GM23338 (cell line): ENCODE results near the gene FBRS. TPM values are rescaled to one million over a fixed set of nuclear protein-coding genes. Genes with fewer than 3 reads are reported as not detected.

Experiments used
- ATAC-seq: fragments of 200-7000 bp; cut with Tn5 transposase; 3 replicates; pipeline ENCODE4 v1.9.1; 2020
- DNase-seq: peaks from one replicate; pipeline ENCODE4 v3.0.0-alpha.2; 2015; ENCODE audit warnings: low spot score
- H2AFZ ChIP-seq: fragments of 200-600 bp; sonication (generic); 2 replicates; pipeline ENCODE4 v1.8.0; 2016; ENCODE audit warnings: antibody characterized with exemption, mild to moderate bottlenecking, moderate library complexity
- H3F3A ChIP-seq: fragments of 200-600 bp; sonication (generic); replicated peaks from 2 replicates; pipeline ENCODE4 v1.8.0; 2017; ENCODE audit warnings: antibody characterized with exemption, mixed run types, low read depth
- H3K27ac ChIP-seq: fragments of 200-600 bp; sonication (generic); 2 replicates; pipeline ENCODE4 v1.6.1; 2016; ENCODE audit warnings: low read depth
- H3K27me3 ChIP-seq: fragments of 200-600 bp; sonication (generic); 2 replicates; pipeline ENCODE4 v1.8.0; 2016; ENCODE audit warnings: mild to moderate bottlenecking, mixed run types, moderate library complexity; ENCODE audit not compliant: insufficient read depth
- H3K36me3 ChIP-seq: fragments of 200-600 bp; sonication (generic); 2 replicates; pipeline ENCODE4 v1.8.0; 2016; ENCODE audit warnings: mild to moderate bottlenecking; ENCODE audit not compliant: insufficient read depth
- H3K4me1 ChIP-seq: fragments of 200-600 bp; sonication (generic); 2 replicates; pipeline ENCODE4 v1.8.0; 2016; ENCODE audit warnings: mild to moderate bottlenecking, moderate library complexity; ENCODE audit not compliant: insufficient read depth
- H3K4me2 ChIP-seq: fragments of 200-600 bp; sonication (generic); 2 replicates; pipeline ENCODE4 v1.7.1; 2017; ENCODE audit warnings: mixed run types
- H3K4me3 ChIP-seq: fragments of 200-600 bp; sonication (generic); 2 replicates; pipeline ENCODE4 v1.6.1; 2016; ENCODE audit warnings: mixed run types
- H3K79me2 ChIP-seq: fragments of 200-600 bp; sonication (generic); replicated peaks from 2 replicates; pipeline ENCODE4 v1.8.0; 2017; ENCODE audit warnings: mild to moderate bottlenecking; ENCODE audit not compliant: insufficient read depth
- H3K9me2 ChIP-seq: fragments of 200-600 bp; sonication (generic); 2 replicates; pipeline ENCODE4 v1.8.0; 2017; ENCODE audit not compliant: insufficient read depth
- H4K20me1 ChIP-seq: fragments of 200-600 bp; sonication (generic); replicated peaks from 2 replicates; pipeline ENCODE4 v1.8.0; 2017; ENCODE audit warnings: mild to moderate bottlenecking; ENCODE audit not compliant: insufficient read depth
- H3K27ac Mint-ChIP-seq: 2 replicates; pipeline ENCODE4 v1.8.0; 2020; ENCODE audit warnings: inconsistent platforms, mild to moderate bottlenecking, moderate library complexity, mixed read lengths
- H3K27me3 Mint-ChIP-seq: 3 replicates; pipeline ENCODE4 v1.8.0; 2022; ENCODE audit warnings: low read depth, mild to moderate bottlenecking, moderate library complexity, mixed read lengths, inconsistent platforms; ENCODE audit not compliant: insufficient read depth, poor library complexity
- H3K36me3 Mint-ChIP-seq: 3 replicates; pipeline ENCODE4 v1.8.0; 2021; ENCODE audit warnings: low read depth, mild to moderate bottlenecking, inconsistent platforms, moderate library complexity, mixed read lengths
- H3K4me1 Mint-ChIP-seq: 3 replicates; pipeline ENCODE4 v1.8.0; 2020; ENCODE audit warnings: mild to moderate bottlenecking, inconsistent platforms, mixed read lengths
- H3K4me3 Mint-ChIP-seq: 3 replicates; pipeline ENCODE4 v1.8.0; 2021; ENCODE audit warnings: moderate library complexity, mild to moderate bottlenecking, inconsistent platforms, mixed read lengths
- H3K9me3 Mint-ChIP-seq: 3 replicates; pipeline ENCODE4 v1.8.0; 2020; ENCODE audit warnings: moderate library complexity, mild to moderate bottlenecking, inconsistent platforms, mixed read lengths
- CREB1 ChIP-seq: fragments of 250-450 bp; sonication (Bioruptor Pico); IDR thresholded peaks from 2 replicates; pipeline ENCODE4 v1.5.0; 2020; ENCODE audit warnings: low read depth, mild to moderate bottlenecking, moderate library complexity
- EZH2phosphoT487 ChIP-seq: fragments of 200-600 bp; sonication (generic); IDR thresholded peaks from one replicate; pipeline ENCODE4 v1.8.1; 2018; ENCODE audit warnings: antibody characterized with exemption; ENCODE audit not compliant: unreplicated experiment
- STAT1 ChIP-seq: IDR thresholded peaks from one replicate; pipeline ENCODE4 v1.6.1; 2016; ENCODE audit warnings: antibody characterized with exemption; ENCODE audit not compliant: unreplicated experiment
- ZNF331 ChIP-seq: fragments of 250-450 bp; sonication (Bioruptor Pico); IDR thresholded peaks from 2 replicates; pipeline ENCODE4 v1.5.0; 2020; ENCODE audit warnings: low read depth, mild to moderate bottlenecking, moderate library complexity
- polyA plus RNA-seq: library from polyadenylated mRNA; unstranded; fragments of >200 nt; fragmentation: Nextera tagmentation; extraction: Ambion mirVana; gene quantifications from 2 replicates; pipeline ENCODE4 v1.2.1, GENCODE V29; 2016
- total RNA-seq: library from RNA; depleted of rRNA; stranded (reverse); fragments of >200 nt; shearing (Covaris generic); gene quantifications from 2 replicates; pipeline ENCODE4 v1.2.3, GENCODE V29; 2014
- TF ChIP-seq, protein P1 (sequence below): IDR thresholded peaks from 2 replicates; pipeline ENCODE4 v1.6.1; 2016; ENCODE audit warnings: antibody characterized with exemption
- TF ChIP-seq, protein P2 (sequence below): IDR thresholded peaks from one replicate; pipeline ENCODE4 v1.6.1; 2018; ENCODE audit warnings: antibody characterized with exemption; ENCODE audit not compliant: unreplicated experiment
- TF ChIP-seq, protein P3 (sequence below): fragments of 250-450 bp; sonication (Bioruptor Pico); IDR thresholded peaks from 2 replicates; pipeline ENCODE4 v1.5.0; 2020; ENCODE audit warnings: mild to moderate bottlenecking, moderate library complexity

Gene FBRS
- total and polyA plus RNA-seq, 2 experiments from 2014 or later, result 2.3 to 7.2 TPM

DNA sequence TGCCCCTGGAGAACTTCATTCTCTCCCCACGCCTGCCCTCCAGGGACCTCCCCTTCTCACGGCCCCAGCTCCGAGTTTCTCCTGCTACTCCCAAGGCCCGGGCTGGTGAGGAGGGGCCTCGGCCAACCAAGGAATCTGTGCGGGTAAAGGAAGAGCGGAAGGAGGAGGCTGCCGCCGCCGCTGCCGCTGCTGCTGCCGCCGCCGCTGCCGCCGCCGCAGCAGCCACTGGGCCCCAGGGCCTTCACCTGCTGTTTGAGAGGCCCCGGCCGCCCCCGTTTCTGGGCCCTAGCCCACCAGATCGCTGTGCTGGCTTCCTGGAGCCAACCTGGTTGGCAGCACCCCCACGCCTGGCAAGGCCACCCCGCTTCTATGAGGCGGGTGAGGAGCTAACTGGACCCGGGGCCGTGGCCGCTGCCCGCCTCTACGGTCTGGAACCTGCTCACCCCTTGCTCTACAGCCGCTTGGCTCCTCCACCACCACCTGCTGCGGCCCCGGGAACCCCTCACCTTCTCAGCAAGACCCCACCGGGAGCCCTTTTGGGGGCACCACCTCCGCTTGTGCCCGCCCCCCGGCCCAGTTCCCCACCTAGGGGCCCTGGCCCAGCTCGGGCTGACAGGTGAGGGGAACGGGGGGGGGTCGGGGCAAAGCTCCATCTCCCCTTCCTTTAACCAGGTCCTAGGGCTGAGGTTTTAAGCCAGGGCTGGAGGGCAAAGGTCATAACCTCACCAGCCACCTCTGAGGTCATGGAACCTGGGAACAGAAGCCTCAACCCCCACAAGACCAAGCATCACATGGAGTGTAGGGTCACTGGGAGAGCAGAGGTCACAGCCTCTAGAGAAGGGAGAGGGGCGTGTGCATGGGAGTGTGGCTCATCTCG is 11.0 kb downstream of the FBRS start:
- no peaks in the 10 kb centered on the region for H3K9me2 ChIP-seq
- DNase-seq (no peak), ATAC-seq (no peak)
- TF ChIP-seq, protein P1, sequence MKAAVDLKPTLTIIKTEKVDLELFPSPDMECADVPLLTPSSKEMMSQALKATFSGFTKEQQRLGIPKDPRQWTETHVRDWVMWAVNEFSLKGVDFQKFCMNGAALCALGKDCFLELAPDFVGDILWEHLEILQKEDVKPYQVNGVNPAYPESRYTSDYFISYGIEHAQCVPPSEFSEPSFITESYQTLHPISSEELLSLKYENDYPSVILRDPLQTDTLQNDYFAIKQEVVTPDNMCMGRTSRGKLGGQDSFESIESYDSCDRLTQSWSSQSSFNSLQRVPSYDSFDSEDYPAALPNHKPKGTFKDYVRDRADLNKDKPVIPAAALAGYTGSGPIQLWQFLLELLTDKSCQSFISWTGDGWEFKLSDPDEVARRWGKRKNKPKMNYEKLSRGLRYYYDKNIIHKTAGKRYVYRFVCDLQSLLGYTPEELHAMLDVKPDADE, result no peak
- TF ChIP-seq CREB1 (no peak), ZNF331 (no peak), STAT1 (no peak), EZH2phosphoT487 (no peak)
- TF ChIP-seq, protein P2, sequence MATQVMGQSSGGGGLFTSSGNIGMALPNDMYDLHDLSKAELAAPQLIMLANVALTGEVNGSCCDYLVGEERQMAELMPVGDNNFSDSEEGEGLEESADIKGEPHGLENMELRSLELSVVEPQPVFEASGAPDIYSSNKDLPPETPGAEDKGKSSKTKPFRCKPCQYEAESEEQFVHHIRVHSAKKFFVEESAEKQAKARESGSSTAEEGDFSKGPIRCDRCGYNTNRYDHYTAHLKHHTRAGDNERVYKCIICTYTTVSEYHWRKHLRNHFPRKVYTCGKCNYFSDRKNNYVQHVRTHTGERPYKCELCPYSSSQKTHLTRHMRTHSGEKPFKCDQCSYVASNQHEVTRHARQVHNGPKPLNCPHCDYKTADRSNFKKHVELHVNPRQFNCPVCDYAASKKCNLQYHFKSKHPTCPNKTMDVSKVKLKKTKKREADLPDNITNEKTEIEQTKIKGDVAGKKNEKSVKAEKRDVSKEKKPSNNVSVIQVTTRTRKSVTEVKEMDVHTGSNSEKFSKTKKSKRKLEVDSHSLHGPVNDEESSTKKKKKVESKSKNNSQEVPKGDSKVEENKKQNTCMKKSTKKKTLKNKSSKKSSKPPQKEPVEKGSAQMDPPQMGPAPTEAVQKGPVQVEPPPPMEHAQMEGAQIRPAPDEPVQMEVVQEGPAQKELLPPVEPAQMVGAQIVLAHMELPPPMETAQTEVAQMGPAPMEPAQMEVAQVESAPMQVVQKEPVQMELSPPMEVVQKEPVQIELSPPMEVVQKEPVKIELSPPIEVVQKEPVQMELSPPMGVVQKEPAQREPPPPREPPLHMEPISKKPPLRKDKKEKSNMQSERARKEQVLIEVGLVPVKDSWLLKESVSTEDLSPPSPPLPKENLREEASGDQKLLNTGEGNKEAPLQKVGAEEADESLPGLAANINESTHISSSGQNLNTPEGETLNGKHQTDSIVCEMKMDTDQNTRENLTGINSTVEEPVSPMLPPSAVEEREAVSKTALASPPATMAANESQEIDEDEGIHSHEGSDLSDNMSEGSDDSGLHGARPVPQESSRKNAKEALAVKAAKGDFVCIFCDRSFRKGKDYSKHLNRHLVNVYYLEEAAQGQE, result no peak
- TF ChIP-seq, protein P3, sequence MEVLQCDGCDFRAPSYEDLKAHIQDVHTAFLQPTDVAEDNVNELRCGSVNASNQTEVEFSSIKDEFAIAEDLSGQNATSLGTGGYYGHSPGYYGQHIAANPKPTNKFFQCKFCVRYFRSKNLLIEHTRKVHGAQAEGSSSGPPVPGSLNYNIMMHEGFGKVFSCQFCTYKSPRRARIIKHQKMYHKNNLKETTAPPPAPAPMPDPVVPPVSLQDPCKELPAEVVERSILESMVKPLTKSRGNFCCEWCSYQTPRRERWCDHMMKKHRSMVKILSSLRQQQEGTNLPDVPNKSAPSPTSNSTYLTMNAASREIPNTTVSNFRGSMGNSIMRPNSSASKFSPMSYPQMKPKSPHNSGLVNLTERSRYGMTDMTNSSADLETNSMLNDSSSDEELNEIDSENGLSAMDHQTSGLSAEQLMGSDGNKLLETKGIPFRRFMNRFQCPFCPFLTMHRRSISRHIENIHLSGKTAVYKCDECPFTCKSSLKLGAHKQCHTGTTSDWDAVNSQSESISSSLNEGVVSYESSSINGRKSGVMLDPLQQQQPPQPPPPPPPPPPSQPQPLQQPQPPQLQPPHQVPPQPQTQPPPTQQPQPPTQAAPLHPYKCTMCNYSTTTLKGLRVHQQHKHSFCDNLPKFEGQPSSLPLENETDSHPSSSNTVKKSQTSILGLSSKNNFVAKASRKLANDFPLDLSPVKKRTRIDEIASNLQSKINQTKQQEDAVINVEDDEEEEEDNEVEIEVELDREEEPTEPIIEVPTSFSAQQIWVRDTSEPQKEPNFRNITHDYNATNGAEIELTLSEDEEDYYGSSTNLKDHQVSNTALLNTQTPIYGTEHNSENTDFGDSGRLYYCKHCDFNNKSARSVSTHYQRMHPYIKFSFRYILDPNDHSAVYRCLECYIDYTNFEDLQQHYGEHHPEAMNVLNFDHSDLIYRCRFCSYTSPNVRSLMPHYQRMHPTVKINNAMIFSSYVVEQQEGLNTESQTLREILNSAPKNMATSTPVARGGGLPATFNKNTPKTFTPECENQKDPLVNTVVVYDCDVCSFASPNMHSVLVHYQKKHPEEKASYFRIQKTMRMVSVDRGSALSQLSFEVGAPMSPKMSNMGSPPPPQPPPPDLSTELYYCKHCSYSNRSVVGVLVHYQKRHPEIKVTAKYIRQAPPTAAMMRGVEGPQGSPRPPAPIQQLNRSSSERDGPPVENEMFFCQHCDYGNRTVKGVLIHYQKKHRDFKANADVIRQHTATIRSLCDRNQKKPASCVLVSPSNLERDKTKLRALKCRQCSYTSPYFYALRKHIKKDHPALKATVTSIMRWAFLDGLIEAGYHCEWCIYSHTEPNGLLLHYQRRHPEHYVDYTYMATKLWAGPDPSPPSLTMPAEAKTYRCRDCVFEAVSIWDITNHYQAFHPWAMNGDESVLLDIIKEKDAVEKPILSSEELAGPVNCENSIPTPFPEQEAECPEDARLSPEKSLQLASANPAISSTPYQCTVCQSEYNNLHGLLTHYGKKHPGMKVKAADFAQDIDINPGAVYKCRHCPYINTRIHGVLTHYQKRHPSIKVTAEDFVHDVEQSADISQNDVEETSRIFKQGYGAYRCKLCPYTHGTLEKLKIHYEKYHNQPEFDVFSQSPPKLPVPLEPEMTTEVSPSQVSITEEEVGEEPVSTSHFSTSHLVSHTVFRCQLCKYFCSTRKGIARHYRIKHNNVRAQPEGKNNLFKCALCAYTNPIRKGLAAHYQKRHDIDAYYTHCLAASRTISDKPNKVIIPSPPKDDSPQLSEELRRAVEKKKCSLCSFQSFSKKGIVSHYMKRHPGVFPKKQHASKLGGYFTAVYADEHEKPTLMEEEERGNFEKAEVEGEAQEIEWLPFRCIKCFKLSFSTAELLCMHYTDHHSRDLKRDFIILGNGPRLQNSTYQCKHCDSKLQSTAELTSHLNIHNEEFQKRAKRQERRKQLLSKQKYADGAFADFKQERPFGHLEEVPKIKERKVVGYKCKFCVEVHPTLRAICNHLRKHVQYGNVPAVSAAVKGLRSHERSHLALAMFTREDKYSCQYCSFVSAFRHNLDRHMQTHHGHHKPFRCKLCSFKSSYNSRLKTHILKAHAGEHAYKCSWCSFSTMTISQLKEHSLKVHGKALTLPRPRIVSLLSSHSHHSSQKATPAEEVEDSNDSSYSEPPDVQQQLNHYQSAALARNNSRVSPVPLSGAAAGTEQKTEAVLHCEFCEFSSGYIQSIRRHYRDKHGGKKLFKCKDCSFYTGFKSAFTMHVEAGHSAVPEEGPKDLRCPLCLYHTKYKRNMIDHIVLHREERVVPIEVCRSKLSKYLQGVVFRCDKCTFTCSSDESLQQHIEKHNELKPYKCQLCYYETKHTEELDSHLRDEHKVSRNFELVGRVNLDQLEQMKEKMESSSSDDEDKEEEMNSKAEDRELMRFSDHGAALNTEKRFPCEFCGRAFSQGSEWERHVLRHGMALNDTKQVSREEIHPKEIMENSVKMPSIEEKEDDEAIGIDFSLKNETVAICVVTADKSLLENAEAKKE, result no peak
- no peak overlapping the region for H3K4me3 ChIP-seq
- no peaks in the 10 kb centered on the region for H3K4me1 ChIP-seq
- no peaks in the 10 kb centered on the region for H3K79me2 ChIP-seq
- H3K27me3 ChIP-seq, result peaks cover 91% of the 10 kb centered on the region
- H4K20me1 ChIP-seq, result peaks cover 14% of the 10 kb centered on the region; the same call in 1 of the 2 replicates
- H3K27ac ChIP-seq, result no peak overlapping the region
- peaks cover 74% of the 10 kb centered on the region for H3K27me3 Mint-ChIP-seq
- no peak overlapping the region for H3K27ac Mint-ChIP-seq
- peaks cover 3% of the 10 kb centered on the region; the same call in 1 of the 3 replicates for H3K9me3 Mint-ChIP-seq
- no peaks in the 10 kb centered on the region for H3F3A ChIP-seq
- no peak overlapping the region for H2AFZ ChIP-seq
- no peak overlapping the region for H3K4me2 ChIP-seq
- no peak overlapping the region for H3K4me3 Mint-ChIP-seq
- no peaks in the 10 kb centered on the region for H3K36me3 ChIP-seq
- no peaks in the 10 kb centered on the region for H3K4me1 Mint-ChIP-seq
- peaks cover 15% of the 10 kb centered on the region for H3K36me3 Mint-ChIP-seq
